CD8-positive, alpha-beta memory T cell (primary cell): ENCODE measurements around the gene COPS7A. TPM values are rescaled to one million over a fixed set of nuclear protein-coding genes. Genes with fewer than 3 reads are reported as not detected.

ENCODE experiments used
- CTCF ChIA-PET: fragments of 350-600 bp; sonication (Branson Sonifier 250); formaldehyde crosslinking; loops from one replicate; lab custom pipeline; 2021; ENCODE audit warnings: antibody characterized with exemption; lab: Charles Lee
- POLR2A ChIA-PET: fragments of 350-600 bp; sonication (Branson Sonifier 250); formaldehyde crosslinking; loops from one replicate; lab custom pipeline; 2021; ENCODE audit warnings: antibody characterized with exemption; lab: Charles Lee
- DNase-seq, 5 donors: peaks; one replicate each; pipeline versions ENCODE4 v3.0.0 to v3.0.0-alpha.2; 2020 to 2022; ENCODE audit warnings: mixed read lengths in 1 of 5
- H3K27ac ChIP-seq: one replicate; pipeline ENCODE4 v1.7.0; 2013; ENCODE audit warnings: low read depth, mild to moderate bottlenecking, low read length, moderate library complexity
- H3K27me3 ChIP-seq: 2 replicates; pipeline ENCODE4 v1.7.0; 2013; ENCODE audit warnings: low read length, mild to moderate bottlenecking; ENCODE audit not compliant: insufficient read depth, poor library complexity, severe bottlenecking
- H3K36me3 ChIP-seq: 2 replicates; pipeline ENCODE4 v1.7.0; 2013; ENCODE audit warnings: mild to moderate bottlenecking, low read length, moderate library complexity; ENCODE audit not compliant: insufficient read depth
- H3K4me1 ChIP-seq: 2 replicates; pipeline ENCODE4 v1.7.0; 2013; ENCODE audit warnings: mild to moderate bottlenecking, low read length, moderate library complexity; ENCODE audit not compliant: insufficient read depth
- H3K4me3 ChIP-seq: 2 replicates; pipeline ENCODE4 v1.7.0; 2013; ENCODE audit warnings: mild to moderate bottlenecking, low read length
- H3K9me3 ChIP-seq: 2 replicates; pipeline ENCODE4 v1.7.0; 2013; ENCODE audit warnings: mild to moderate bottlenecking, low read length
- H3K27ac Mint-ChIP-seq, 8 donors: one replicate each; pipeline ENCODE4 v1.8.0; 2020 to 2021; ENCODE audit warnings: mixed read lengths in 8 of 8, mild to moderate bottlenecking in 6 of 8, inconsistent platforms in 3 of 8, moderate library complexity in 3 of 8
- H3K27me3 Mint-ChIP-seq, 2 donors: one replicate each; pipeline ENCODE4 v1.8.0; 2020 to 2021; ENCODE audit warnings: mixed read lengths in 2 of 2, mild to moderate bottlenecking in 1 of 2, moderate library complexity in 1 of 2
- H3K36me3 Mint-ChIP-seq, 3 donors: one replicate each; pipeline ENCODE4 v1.8.0; 2020 to 2021; ENCODE audit warnings: mixed read lengths in 3 of 3, inconsistent platforms in 1 of 3, mild to moderate bottlenecking in 1 of 3
- H3K4me1 Mint-ChIP-seq, 3 donors: one replicate each; pipeline ENCODE4 v1.8.0; 2020 to 2021; ENCODE audit warnings: mixed read lengths in 3 of 3, inconsistent platforms in 1 of 3, mild to moderate bottlenecking in 1 of 3
- H3K4me3 Mint-ChIP-seq, 7 donors: one replicate each; pipeline ENCODE4 v1.8.0; 2020 to 2021; ENCODE audit warnings: mixed read lengths in 7 of 7, mild to moderate bottlenecking in 6 of 7, moderate library complexity in 4 of 7, inconsistent platforms in 2 of 7
- H3K9me3 Mint-ChIP-seq, 5 donors: one replicate each; pipeline ENCODE4 v1.8.0; 2020 to 2022; ENCODE audit warnings: mixed read lengths in 5 of 5, mild to moderate bottlenecking in 3 of 5, moderate library complexity in 2 of 5, inconsistent platforms in 1 of 5
- polyA plus RNA-seq: library from polyadenylated mRNA; unstranded; fragments of 300-500 nt; fragmentation: Illumina TruSeq; gene quantifications from one replicate; pipeline ENCODE4 v1.2.3, GENCODE V29; 2021
- total RNA-seq, 2 experiments: library from RNA; stranded (reverse); gene quantifications; one replicate each; pipeline ENCODE4 v1.2.3, GENCODE V29; 2021

The COPS7A gene
- total and polyA plus RNA-seq, 3 experiments from 2014 or later = 46.2 to 49.7 (median 48.8) TPM

- H3K27me3 ChIP-seq = no peaks in the 10 kb centered on the region
- Mint-ChIP-seq H3K36me3 (peaks cover 0 to 2% (median 0%) of the 10 kb centered on the region in 3 donors), H3K9me3 (no peaks in the 10 kb centered on the region), H3K4me1 (peaks cover 53 to 76% (median 60%) of the 10 kb centered on the region in 3 donors), H3K4me3 (peak overlapping the region; percentile 26 to 84 (median 42)), H3K27ac (peak overlapping the region in 6 of 8 donors; percentile 2 to 85 (median 40)), H3K27me3 (peaks cover 19 to 27% of the 10 kb centered on the region in 2 donors)
- ChIA-PET POLR2A (no interaction called here), CTCF (interaction anchor here (4.1 kb wide), 2 partner anchors 8 to 15 kb away, joined by 42 to 63 read pairs; partner anchors contain the start of gene MLF2)
- H3K27ac ChIP-seq = no peak overlapping the region
- DNase-seq = no peak
- no peaks in the 10 kb centered on the region for H3K9me3 ChIP-seq
- H3K4me1 ChIP-seq = peaks cover 56% of the 10 kb centered on the region
- H3K4me3 ChIP-seq = no peak overlapping the region
- H3K36me3 ChIP-seq = no peaks in the 10 kb centered on the region
Measured at GRCh38 chr12:6768437-6768914, 44.6 kb downstream of the COPS7A start.

DNA sequence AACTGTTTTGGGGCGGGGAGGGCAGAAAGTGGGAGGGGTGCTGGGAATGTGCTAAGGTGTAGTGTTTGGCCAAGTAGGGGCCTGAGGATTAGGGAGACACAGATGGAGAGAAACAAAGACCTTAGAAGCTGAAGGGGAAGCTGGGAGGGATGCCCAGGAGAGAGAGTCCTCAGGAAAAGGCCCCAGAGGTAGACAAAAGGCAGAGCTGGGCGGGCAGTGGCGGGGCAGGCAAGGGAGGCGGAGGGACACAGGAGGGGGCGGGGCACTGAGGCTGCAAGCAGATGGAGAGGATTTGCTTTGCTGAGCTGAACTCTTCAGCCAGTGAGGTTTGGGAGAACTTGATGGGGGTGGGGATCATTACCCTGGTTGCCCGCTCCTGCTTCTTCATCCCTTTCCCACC is 45.1 kb downstream of the COPS7A start:
- no peak overlapping the region for H3K4me3 ChIP-seq
- ChIA-PET CTCF (interaction anchor here (11.0 kb wide), 1 partner anchor 14 kb away, joined by 162 read pairs; the partner anchor contains the start of gene MLF2), POLR2A (no interaction called here)
- H3K27me3 ChIP-seq = no peaks in the 10 kb centered on the region
- H3K36me3 ChIP-seq = no peaks in the 10 kb centered on the region
- H3K9me3 ChIP-seq = no peaks in the 10 kb centered on the region
- H3K27ac Mint-ChIP-seq = peak overlapping the region in 7 of 8 donors; percentile 19 to 88 (median 42)
- no peaks in the 10 kb centered on the region for H3K9me3 Mint-ChIP-seq
- H3K36me3 Mint-ChIP-seq = peaks cover 0 to 2% (median 0%) of the 10 kb centered on the region in 3 donors
- H3K4me1 ChIP-seq = peaks cover 53% of the 10 kb centered on the region
- H3K4me1 Mint-ChIP-seq = peaks cover 52 to 78% (median 58%) of the 10 kb centered on the region in 3 donors
- peak overlapping the region in 5 of 7 donors; percentile 25 to 83 (median 32) for H3K4me3 Mint-ChIP-seq
- H3K27me3 Mint-ChIP-seq = peaks cover 20 to 27% of the 10 kb centered on the region in 2 donors
- no peak for DNase-seq
- H3K27ac ChIP-seq = no peak overlapping the region

DNA sequence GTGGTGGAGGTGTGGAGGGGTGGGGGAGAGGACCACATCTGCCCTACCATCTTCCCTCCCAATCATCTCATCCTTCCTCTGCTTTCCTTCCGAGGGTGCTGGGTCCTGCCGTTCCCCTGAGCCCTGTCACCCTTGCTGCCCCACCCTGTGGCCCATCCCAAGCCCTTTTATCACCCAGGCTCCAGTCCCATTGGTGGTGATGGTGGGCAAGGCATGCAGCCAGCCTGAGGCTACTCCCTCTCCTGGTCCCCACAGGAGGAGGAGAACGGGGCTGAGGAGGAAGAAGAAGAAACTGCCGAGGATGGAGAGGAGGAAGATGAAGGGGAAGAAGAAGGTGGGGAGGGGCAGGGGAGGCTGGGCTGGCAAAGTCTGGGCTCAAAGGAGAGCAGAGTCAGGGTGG is 45.8 kb downstream of the COPS7A start:
- peaks cover 53% of the 10 kb centered on the region for H3K4me1 ChIP-seq

DNA sequence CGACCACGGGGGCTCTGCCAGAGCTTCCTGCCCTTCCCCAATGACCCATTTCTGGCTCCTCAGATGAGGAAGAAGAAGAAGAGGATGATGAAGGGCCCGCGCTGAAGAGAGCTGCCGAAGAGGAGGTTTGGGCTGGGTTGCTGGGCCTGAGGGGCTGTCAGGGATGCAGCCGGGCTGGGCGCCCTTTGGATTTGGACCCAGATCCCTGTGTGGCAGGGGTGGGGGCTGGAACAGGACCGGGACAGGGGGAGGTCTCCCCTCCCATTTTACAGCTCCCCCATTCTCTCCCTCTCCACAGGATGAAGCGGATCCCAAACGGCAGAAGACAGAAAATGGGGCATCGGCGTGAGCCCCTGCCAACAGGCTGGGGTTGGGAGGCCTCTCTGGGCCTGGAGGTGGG is 46.2 kb downstream of the COPS7A start:
- H3K36me3 ChIP-seq = no peaks in the 10 kb centered on the region
- H3K4me3 ChIP-seq = no peak overlapping the region
- H3K9me3 Mint-ChIP-seq = no peaks in the 10 kb centered on the region
- H3K27ac Mint-ChIP-seq = peak overlapping the region in 2 of 8 donors; percentile 51 to 64
- H3K4me1 Mint-ChIP-seq = peaks cover 53 to 78% (median 57%) of the 10 kb centered on the region in 3 donors
- H3K9me3 ChIP-seq = no peaks in the 10 kb centered on the region
- POLR2A ChIA-PET = no interaction called here
- CTCF ChIA-PET = interaction anchor here (1.5 to 11.0 kb wide), 4 partner anchors 10 to 166 kb away, joined by 3 to 162 read pairs (median 5); partner anchors contain the start of gene MLF2
- no peak overlapping the region for H3K27ac ChIP-seq
- H3K4me3 Mint-ChIP-seq = peak overlapping the region in 2 of 7 donors; percentile 83 to 84
- no peaks in the 10 kb centered on the region for H3K27me3 ChIP-seq
- peaks cover 0 to 10% (median 2%) of the 10 kb centered on the region in 3 donors for H3K36me3 Mint-ChIP-seq
- DNase-seq = no peak
- H3K4me1 ChIP-seq = peaks cover 53% of the 10 kb centered on the region
- H3K27me3 Mint-ChIP-seq = peaks cover 19% of the 10 kb centered on the region in 2 donors

More for the DNA sequence above, 45.8 kb downstream of the COPS7A start:
- peaks cover 20 to 21% of the 10 kb centered on the region in 2 donors for H3K27me3 Mint-ChIP-seq
- H3K9me3 Mint-ChIP-seq = no peaks in the 10 kb centered on the region
- ChIA-PET CTCF (interaction anchor here (1.5 to 11.0 kb wide), 4 partner anchors 9 to 166 kb away, joined by 3 to 162 read pairs (median 5); partner anchors contain the start of gene MLF2), POLR2A (no interaction called here)
- no peaks in the 10 kb centered on the region for H3K36me3 ChIP-seq
- no peaks in the 10 kb centered on the region for H3K9me3 ChIP-seq
- H3K27me3 ChIP-seq = no peaks in the 10 kb centered on the region
- H3K36me3 Mint-ChIP-seq = peaks cover 0 to 6% (median 0%) of the 10 kb centered on the region in 3 donors
- H3K4me3 Mint-ChIP-seq = peak overlapping the region in 2 of 7 donors; percentile 83 to 84
- H3K27ac ChIP-seq = no peak overlapping the region
- peaks cover 51 to 78% (median 57%) of the 10 kb centered on the region in 3 donors for H3K4me1 Mint-ChIP-seq
- DNase-seq = no peak
- peak overlapping the region in 5 of 8 donors; percentile 42 to 77 (median 58) for H3K27ac Mint-ChIP-seq
- H3K4me3 ChIP-seq = no peak overlapping the region

DNA sequence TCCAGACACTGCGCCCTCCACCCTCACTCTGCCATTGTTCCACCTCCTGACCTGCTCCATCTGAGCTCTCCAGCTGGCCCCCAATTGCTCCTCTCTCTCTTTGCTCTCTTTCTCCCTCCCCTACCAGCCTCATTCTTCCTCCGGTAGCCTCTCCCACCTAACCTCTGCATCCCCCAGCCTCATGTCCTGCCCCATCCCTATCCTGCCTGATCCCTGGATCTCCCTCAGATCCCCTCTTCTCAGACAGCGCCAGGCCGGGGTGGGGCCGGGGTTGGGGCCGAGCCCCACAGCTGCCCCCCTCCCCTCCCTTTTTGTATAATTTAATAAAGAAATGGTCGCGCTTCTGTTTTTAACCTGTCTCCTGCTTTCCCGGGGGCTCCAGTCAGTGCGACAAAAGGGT is 46.8 kb downstream of the COPS7A start:
- POLR2A ChIA-PET = no interaction called here
- Histone ChIP-seq H3K36me3 (no peaks in the 10 kb centered on the region), H3K4me3 (no peak overlapping the region), H3K9me3 (no peaks in the 10 kb centered on the region), H3K27me3 (no peaks in the 10 kb centered on the region), H3K4me1 (peaks cover 52% of the 10 kb centered on the region), H3K27ac (no peak overlapping the region)
- DNase-seq = no peak
- peaks cover 53 to 78% (median 57%) of the 10 kb centered on the region in 3 donors for H3K4me1 Mint-ChIP-seq
- CTCF ChIA-PET = interaction anchor here (1.2 to 11.0 kb wide), 5 partner anchors 10 to 166 kb away, joined by 3 to 162 read pairs (median 3); partner anchors contain the start of gene MLF2
- peaks cover 0 to 12% (median 2%) of the 10 kb centered on the region in 3 donors for H3K36me3 Mint-ChIP-seq
- no peak overlapping the region for H3K4me3 Mint-ChIP-seq
- H3K27me3 Mint-ChIP-seq = peaks cover 14 to 15% of the 10 kb centered on the region in 2 donors
- H3K9me3 Mint-ChIP-seq = no peaks in the 10 kb centered on the region
- peak overlapping the region in 6 of 8 donors; percentile 26 to 90 (median 65) for H3K27ac Mint-ChIP-seq

GRCh38 chr12:6771091-6771495 is 47.2 kb downstream of the COPS7A start:
- DNase-seq = no peak
- no peaks in the 10 kb centered on the region for H3K36me3 ChIP-seq
- peak overlapping the region in 3 of 7 donors; percentile 60 to 99 (median 93) for H3K4me3 Mint-ChIP-seq
- H3K27ac ChIP-seq = no peak overlapping the region
- peaks cover 0 to 13% (median 2%) of the 10 kb centered on the region in 3 donors for H3K36me3 Mint-ChIP-seq
- H3K4me1 Mint-ChIP-seq = peaks cover 56 to 79% (median 58%) of the 10 kb centered on the region in 3 donors
- no peaks in the 10 kb centered on the region for H3K27me3 ChIP-seq
- H3K9me3 Mint-ChIP-seq = no peaks in the 10 kb centered on the region
- H3K4me1 ChIP-seq = peaks cover 51% of the 10 kb centered on the region
- POLR2A ChIA-PET = no interaction called here
- peak overlapping the region in 7 of 8 donors; percentile 29 to 94 (median 76) for H3K27ac Mint-ChIP-seq
- peaks cover 13 to 15% of the 10 kb centered on the region in 2 donors for H3K27me3 Mint-ChIP-seq
- H3K9me3 ChIP-seq = no peaks in the 10 kb centered on the region
- H3K4me3 ChIP-seq = no peak overlapping the region
- CTCF ChIA-PET = interaction anchor here (1.2 to 11.0 kb wide), 5 partner anchors 11 to 167 kb away, joined by 3 to 162 read pairs (median 5); partner anchors contain the start of gene MLF2

GRCh38 chr12:6771509-6772330 is 47.9 kb downstream of the COPS7A start:
- H3K27me3 ChIP-seq = no peaks in the 10 kb centered on the region
- H3K4me3 ChIP-seq = peak overlapping the region; percentile 40
- H3K4me3 Mint-ChIP-seq = peak overlapping the region; percentile 85 to 99 (median 91)

More at GRCh38 chr12:6771509-6772330, 47.9 kb downstream of the COPS7A start:
- no peaks in the 10 kb centered on the region for H3K9me3 ChIP-seq
- H3K4me1 ChIP-seq = peaks cover 52% of the 10 kb centered on the region
- no peaks in the 10 kb centered on the region for H3K36me3 ChIP-seq
- ChIA-PET POLR2A (interaction anchor here (1.2 kb wide), 1 partner anchor 18 kb away, joined by 4 read pairs; no protein-coding TSS in a partner anchor), CTCF (interaction anchor here (1.2 to 11.0 kb wide), 4 partner anchors 11 to 54 kb away, joined by 3 to 162 read pairs (median 6); partner anchors contain the start of gene MLF2)
- peaks cover 63 to 85% (median 64%) of the 10 kb centered on the region in 3 donors for H3K4me1 Mint-ChIP-seq
- no peak overlapping the region for H3K27ac ChIP-seq
- H3K27ac Mint-ChIP-seq = peak overlapping the region; percentile 18 to 94 (median 88)
- H3K36me3 Mint-ChIP-seq = peaks cover 0 to 18% (median 2%) of the 10 kb centered on the region in 3 donors
- H3K9me3 Mint-ChIP-seq = no peaks in the 10 kb centered on the region
- DNase-seq = no peak
- H3K27me3 Mint-ChIP-seq = peaks cover 13 to 15% of the 10 kb centered on the region in 2 donors
